Raji (cell line): ENCODE data around the gene CATSPERB.

Experiments
- POLR2A ChIP-seq: IDR thresholded peaks from 2 replicates; pipeline ENCODE4 v1.6.1; 2011; ENCODE audit warnings: low read depth, low read length, control low read depth; ENCODE audit not compliant: insufficient read depth

The CATSPERB gene

DNA sequence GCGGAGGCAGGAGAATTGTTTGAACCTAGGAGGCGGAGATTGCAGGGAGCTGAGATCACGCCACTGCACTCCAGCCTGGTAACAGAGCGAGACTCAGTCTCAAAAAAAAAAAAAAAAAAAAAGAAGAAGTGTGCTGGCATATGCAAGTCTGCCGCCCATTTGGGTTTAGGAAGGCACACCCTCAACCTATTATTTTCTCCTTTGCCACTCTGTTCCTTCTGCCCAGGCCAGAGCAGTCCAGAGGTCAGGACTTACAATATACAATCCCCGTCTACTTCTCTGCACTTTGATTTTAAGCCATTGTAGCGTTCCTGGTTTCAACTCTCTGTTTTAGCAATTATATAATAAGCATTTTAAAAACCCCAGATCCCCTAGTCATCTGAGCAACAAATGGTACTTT lies 39.8 kb downstream of the CATSPERB start:
- no peak for TF ChIP-seq POLR2A

DNA sequence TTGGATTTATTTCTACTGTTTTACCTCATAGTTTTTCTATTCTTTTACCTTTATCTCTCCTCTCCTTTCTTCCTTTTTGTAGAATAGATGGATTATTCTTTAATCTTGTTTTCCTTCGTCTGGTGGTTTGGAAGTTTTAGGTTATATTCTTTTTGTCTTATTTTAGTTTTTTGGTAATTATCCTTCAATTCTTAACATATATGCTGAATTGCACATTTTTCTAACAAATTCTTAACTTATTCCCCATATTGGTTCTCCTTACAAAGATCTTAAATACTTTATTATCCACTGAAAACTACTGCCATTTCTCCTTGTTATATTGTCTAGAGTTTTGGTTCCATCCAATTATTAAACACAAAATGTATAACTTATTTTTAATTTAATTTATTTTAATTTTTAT lies 42.3 kb downstream of the CATSPERB start:
- no peak for TF ChIP-seq POLR2A

DNA sequence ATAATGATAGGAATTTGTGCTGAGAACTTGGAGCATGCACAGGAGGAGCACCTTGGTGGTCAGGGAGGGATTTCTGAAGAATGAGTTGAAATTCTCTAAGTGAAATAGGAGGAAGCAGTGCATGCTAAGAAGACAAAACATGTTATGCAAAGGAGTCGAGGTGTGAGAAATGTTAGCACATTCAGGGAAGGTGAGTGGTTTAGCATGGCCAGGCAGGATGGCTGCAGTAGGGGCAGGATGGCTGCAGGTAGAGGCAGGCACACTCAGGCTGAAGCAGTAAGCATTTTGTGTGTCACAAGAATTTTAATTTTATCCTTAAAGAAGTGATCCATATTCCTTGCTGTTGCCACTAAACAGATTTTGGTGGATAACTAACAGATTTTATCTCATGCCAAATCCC lies 46.3 kb downstream of the CATSPERB start:
- TF ChIP-seq POLR2A: no peak

DNA sequence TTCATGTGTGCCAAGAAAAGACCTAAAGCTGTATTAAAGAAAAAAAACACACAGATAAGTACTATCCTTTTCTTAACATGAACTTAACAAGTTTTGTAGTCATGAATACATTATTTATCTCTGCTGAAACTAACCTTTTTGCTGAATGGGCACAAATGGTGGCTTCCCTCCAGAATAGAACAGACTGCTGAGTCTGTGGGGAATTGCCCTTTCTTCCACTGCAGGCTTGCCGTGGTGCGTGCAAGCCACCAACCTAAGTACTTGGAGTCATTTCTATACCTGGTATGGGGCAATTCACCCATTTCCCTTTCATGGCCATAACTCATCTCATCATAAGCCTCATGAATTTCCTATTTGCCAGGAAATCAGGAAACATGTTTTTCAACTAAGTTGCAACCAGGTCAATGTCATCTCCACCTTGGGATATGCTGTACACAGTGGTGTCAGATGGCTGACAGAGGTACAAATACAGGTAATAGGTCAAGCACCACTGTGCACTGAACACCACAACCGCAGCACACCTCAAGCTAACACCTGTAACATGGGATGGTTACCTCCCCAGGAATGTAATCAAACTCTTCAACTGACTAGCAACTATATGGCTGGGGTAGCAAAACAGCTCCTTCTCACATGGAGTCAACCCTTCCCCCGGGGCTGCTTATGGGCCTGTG lies 49.9 kb downstream of the CATSPERB start:
- no peak for TF ChIP-seq POLR2A

DNA sequence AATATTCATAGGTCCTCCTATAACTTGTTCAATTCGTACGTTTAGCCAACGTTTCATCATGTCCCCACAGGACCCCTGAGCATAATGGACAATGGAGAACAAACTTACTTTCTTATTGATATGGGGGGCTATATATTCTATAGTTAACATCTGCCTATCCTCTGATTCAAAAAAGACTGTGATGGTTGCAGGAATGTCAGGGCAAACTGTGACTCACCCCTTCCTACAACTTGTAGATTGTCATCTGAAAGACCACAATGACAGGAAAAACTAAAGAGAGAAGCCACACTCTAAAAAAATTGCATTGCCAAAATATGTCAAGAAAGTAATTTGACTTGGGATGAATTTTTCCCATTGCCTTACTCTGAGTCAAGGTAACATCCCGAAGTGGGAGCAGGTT lies 50.8 kb downstream of the CATSPERB start:
- TF ChIP-seq POLR2A: no peak

DNA sequence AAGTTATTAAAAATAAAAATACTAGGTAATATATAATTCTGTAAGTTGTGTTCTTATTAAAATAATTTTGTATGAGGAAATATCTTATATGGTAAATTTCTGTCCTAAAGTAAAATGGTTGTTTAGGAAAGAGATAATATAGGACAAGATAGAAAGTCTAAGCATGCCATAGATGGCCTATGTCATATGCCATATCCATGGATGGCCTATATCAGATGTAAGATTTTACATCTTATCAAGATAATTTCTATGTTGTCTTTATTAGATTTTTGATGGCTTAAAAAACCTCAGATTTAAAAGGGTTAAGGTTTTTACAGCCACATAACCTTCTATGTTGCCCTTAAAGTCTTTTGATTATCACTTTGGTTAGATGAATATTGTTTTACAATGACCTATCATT lies 52.6 kb downstream of the CATSPERB start:
- TF ChIP-seq POLR2A: no peak

- TF ChIP-seq POLR2A: no peak
Measured at GRCh38 chr14:91674911-91675310, 57.0 kb downstream of the CATSPERB start.

- TF ChIP-seq POLR2A: no peak
Measured at GRCh38 chr14:91669867-91670266, 62.0 kb downstream of the CATSPERB start.

DNA sequence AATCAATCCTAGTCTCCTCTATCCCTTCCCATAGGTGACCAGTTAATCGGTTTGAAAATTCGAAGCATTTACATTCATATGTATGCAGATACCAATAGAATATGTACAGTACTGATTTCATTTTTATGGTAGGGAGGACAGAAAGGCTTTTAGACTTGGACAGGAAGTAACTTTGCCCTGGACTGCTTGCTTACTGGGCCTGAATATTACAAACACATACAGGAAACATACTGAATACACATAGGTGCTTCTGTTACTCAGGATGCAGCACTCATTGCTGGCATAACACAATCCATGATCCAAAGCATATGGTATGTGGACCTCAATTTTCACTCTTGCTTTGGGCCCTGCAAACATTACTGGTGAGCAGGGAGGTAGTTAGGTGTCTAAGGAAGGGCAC lies 71.1 kb downstream of the CATSPERB start:
- TF ChIP-seq POLR2A: no peak

- no peak for TF ChIP-seq POLR2A
Measured at GRCh38 chr14:91654836-91655235, 77.0 kb downstream of the CATSPERB start.

DNA sequence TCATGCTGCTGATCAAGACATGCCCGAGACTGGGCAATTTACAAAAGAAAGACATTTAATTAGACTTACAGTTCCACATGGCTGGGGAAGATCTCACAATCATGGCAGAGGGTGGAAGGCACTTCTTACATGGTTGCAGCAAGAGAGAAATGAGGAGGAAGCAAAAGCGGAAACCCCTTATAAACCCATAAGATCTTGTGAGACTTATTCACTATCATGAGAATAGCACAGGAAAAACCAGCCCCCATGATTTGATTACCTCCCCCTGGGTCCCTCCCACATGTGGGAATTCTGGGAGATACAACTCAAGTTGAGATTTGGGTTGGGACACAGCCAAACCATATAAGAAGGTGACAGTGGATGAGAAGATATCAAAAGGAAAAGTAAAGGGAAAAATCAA lies 78.4 kb downstream of the CATSPERB start:
- no peak for TF ChIP-seq POLR2A

GRCh38 chr14:91649930-91650329 lies 82.0 kb downstream of the CATSPERB start:
- TF ChIP-seq POLR2A: no peak

DNA sequence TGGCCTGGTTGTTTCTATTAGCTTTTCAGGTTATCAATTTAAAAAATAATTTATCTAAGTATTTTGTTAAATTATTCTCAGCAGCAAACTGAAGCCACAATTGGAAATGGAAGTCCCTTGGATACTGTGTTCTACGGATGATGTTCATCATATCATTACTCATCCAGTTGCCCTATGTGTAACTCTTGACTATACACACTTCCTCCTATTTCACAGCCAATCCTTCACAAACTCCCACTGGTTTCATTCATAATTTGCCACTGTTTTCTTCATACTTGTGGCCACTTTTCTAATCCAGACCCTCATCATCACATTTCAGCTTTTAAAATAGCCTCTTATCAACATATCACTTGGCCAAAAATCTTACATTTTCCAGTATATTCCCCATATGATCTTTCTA lies 84.0 kb downstream of the CATSPERB start:
- TF ChIP-seq POLR2A: no peak

- no peak for TF ChIP-seq POLR2A
Measured at GRCh38 chr14:91636604-91637003, 95.3 kb downstream of the CATSPERB start.

DNA sequence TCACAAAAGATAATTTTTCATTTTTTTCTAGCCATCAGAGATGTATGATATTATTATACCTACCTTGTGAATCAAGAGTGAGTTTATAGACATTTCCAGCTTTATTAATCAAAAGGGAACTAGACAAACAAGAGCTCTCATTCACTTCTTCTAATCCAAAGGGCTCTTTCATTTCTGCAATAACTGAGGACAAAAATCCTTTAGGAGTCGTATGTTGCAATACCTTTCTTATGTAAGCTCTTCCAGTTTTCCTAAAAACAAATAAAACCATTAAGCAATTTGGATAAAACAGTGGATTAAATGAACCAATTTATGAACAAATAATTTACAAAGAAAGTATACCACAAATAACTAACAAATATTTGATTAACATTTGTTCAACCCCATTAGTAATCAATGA lies 107.1 kb downstream of the CATSPERB start:
- TF ChIP-seq POLR2A: no peak

GRCh38 chr14:91614187-91614586 lies 117.7 kb downstream of the CATSPERB start:
- TF ChIP-seq POLR2A: no peak

- TF ChIP-seq POLR2A: no peak
Measured at GRCh38 chr14:91613459-91614112, 118.3 kb downstream of the CATSPERB start.

GRCh38 chr14:91611528-91611927 lies 120.4 kb downstream of the CATSPERB start:
- TF ChIP-seq POLR2A: no peak

DNA sequence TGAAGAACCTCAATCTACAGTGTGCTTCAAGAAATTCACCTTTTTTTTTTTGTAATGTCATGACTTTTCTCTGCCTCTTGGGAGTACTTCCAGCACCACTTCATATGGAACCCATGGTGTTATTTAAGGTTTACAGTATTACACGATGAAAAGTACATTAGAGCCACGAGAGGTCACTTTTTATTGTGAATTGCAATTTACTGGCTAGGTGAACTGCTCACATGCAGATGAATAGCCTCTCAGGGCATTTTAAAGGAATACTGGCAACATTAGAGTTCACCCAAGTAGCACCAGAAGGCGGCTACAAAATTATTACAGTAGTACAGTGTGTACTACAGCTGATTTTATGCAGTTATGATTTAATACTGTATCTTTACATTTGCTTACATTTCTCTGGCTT lies 122.7 kb downstream of the CATSPERB start:
- no peak for TF ChIP-seq POLR2A
